Natural killer cell (primary cell): Measurements from ENCODE around the gene MAPKAPK3. TPM values are rescaled to one million over a fixed set of nuclear protein-coding genes. Genes with fewer than 3 reads are reported as not detected.
A peak's percentile ranks its signal among the peaks of the same experiment; 100 is the strongest.

Source experiments
- ATAC-seq, 3 donors: fragments of 150-1000 bp in 2 of 3; fragments of 200-7000 bp in 1 of 3; cut with Tn5 transposase; 1 replicate in 1 of 3; 2 replicates in 2 of 3; pipeline ENCODE4 v1.10.0; 2021; ENCODE audit warnings: mild to moderate bottlenecking in 2 of 3, moderate library complexity in 2 of 3
- DNase-seq, 2 donors: peaks; one replicate each; pipeline versions ENCODE4 v3.0.0 to v3.0.0-alpha.2; 2013 to 2021; ENCODE audit warnings: mixed read lengths in 1 of 2
- H3K27ac ChIP-seq: one replicate; pipeline ENCODE4 v1.5.1; 2013; ENCODE audit warnings: mild to moderate bottlenecking, low read length
- H3K27me3 ChIP-seq: one replicate; pipeline ENCODE4 v1.6.1; 2013; ENCODE audit warnings: low read length; ENCODE audit not compliant: control insufficient read depth, insufficient read depth
- H3K36me3 ChIP-seq: one replicate; pipeline ENCODE4 v1.6.1; 2013; ENCODE audit warnings: low read length; ENCODE audit not compliant: control insufficient read depth, insufficient read depth
- H3K4me1 ChIP-seq: one replicate; pipeline ENCODE4 v1.6.1; 2013; ENCODE audit warnings: low read length; ENCODE audit not compliant: control insufficient read depth, insufficient read depth
- H3K4me3 ChIP-seq: one replicate; pipeline ENCODE4 v1.5.1; 2013; ENCODE audit warnings: low read length
- H3K9me3 ChIP-seq: one replicate; pipeline ENCODE4 v1.6.1; 2013; ENCODE audit warnings: low read length; ENCODE audit not compliant: control insufficient read depth, insufficient read depth
- H3K27ac Mint-ChIP-seq, 2 donors: one replicate each; pipeline ENCODE4 v1.8.0; 2022; ENCODE audit warnings: mild to moderate bottlenecking in 2 of 2, mixed read lengths in 2 of 2, moderate library complexity in 1 of 2
- H3K27me3 Mint-ChIP-seq, 2 donors: one replicate each; pipeline ENCODE4 v1.8.0; 2022; ENCODE audit warnings: low read depth in 2 of 2, mixed read lengths in 2 of 2
- H3K36me3 Mint-ChIP-seq: one replicate; pipeline ENCODE4 v1.8.0; 2022; ENCODE audit warnings: mixed read lengths
- H3K4me1 Mint-ChIP-seq, 2 donors: one replicate each; pipeline ENCODE4 v1.8.0; 2022; ENCODE audit warnings: mixed read lengths in 2 of 2
- H3K4me3 Mint-ChIP-seq: one replicate; pipeline ENCODE4 v1.8.0; 2022; ENCODE audit warnings: mild to moderate bottlenecking, moderate library complexity, mixed read lengths
- H3K9me3 Mint-ChIP-seq, 2 donors: one replicate each; pipeline ENCODE4 v1.8.0; 2022; ENCODE audit warnings: mixed read lengths in 2 of 2
- WGBS: methylation state at CpG from one replicate; pipeline ENCODE4 v1.1.7; 2013; ENCODE audit warnings: missing lambda C conversion rate; ENCODE audit not compliant: insufficient coverage; 5-methylcytosine and 5-hydroxymethylcytosine counted together
- intact Hi-C: fragments of 100-400 bp; cut with micrococcal nuclease; formaldehyde crosslinking; loops from one replicate; pipeline ENCODE4 v1.14.2; 2022
- total RNA-seq, 4 donors: library from RNA; stranded (reverse); fragments of 120-200 nt in 1 of 4; gene quantifications; one replicate each; pipeline versions ENCODE4 v1.2.3 to v1.2.4, GENCODE V29; 2013 to 2022
- TF ChIP-seq, protein P1 (sequence below): fragments of 200-600 bp; IDR thresholded peaks from one replicate; pipeline ENCODE4 v1.8.0; 2022; ENCODE audit warnings: antibody characterized with exemption

Gene MAPKAPK3
- total RNA-seq, 3 donors from 2014 or later (not counting 1 experiment from before 2014, with no cell fraction given): 48.0 to 57.7 (median 49.3) TPM

GRCh38 chr3:50620420-50620819 is 3.5 kb downstream of the MAPKAPK3 start:
- Histone ChIP-seq H3K9me3 (no peaks in the 10 kb centered on the region), H3K27me3 (no peaks in the 10 kb centered on the region), H3K4me1 (peaks cover 91% of the 10 kb centered on the region), H3K27ac (peak overlapping the region; percentile 70), H3K4me3 (no peak overlapping the region), H3K36me3 (peaks cover 6% of the 10 kb centered on the region)
- intact Hi-C loops: no loop called here
- DNase-seq (no peak), ATAC-seq (peak in 1 of 3 donors; percentile 33)
- Mint-ChIP-seq H3K4me3 (peak overlapping the region; percentile 74), H3K27ac (peak overlapping the region; percentile 94 to 95), H3K27me3 (no peaks in the 10 kb centered on the region), H3K36me3 (no peaks in the 10 kb centered on the region), H3K4me1 (peaks cover 68 to 81% of the 10 kb centered on the region in 2 donors), H3K9me3 (no peaks in the 10 kb centered on the region)
- TF ChIP-seq, protein P1, sequence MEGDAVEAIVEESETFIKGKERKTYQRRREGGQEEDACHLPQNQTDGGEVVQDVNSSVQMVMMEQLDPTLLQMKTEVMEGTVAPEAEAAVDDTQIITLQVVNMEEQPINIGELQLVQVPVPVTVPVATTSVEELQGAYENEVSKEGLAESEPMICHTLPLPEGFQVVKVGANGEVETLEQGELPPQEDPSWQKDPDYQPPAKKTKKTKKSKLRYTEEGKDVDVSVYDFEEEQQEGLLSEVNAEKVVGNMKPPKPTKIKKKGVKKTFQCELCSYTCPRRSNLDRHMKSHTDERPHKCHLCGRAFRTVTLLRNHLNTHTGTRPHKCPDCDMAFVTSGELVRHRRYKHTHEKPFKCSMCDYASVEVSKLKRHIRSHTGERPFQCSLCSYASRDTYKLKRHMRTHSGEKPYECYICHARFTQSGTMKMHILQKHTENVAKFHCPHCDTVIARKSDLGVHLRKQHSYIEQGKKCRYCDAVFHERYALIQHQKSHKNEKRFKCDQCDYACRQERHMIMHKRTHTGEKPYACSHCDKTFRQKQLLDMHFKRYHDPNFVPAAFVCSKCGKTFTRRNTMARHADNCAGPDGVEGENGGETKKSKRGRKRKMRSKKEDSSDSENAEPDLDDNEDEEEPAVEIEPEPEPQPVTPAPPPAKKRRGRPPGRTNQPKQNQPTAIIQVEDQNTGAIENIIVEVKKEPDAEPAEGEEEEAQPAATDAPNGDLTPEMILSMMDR: no peak
- 27% methylated on average over 1 of the region's 1 CpG for WGBS

- Mint-ChIP-seq H3K4me3 (peak overlapping the region; percentile 74), H3K36me3 (no peaks in the 10 kb centered on the region), H3K4me1 (peaks cover 67 to 81% of the 10 kb centered on the region in 2 donors), H3K9me3 (no peaks in the 10 kb centered on the region), H3K27ac (peak overlapping the region; percentile 94 to 95), H3K27me3 (no peaks in the 10 kb centered on the region)
- ATAC-seq (no peak), DNase-seq (no peak)
- peaks cover 6% of the 10 kb centered on the region for H3K36me3 ChIP-seq
- 36% methylated on average over 4 of the region's 4 CpGs for WGBS
- intact Hi-C loops: no loop called here
- H3K4me3 ChIP-seq: no peak overlapping the region
- no peaks in the 10 kb centered on the region for H3K9me3 ChIP-seq
- no peaks in the 10 kb centered on the region for H3K27me3 ChIP-seq
- peak overlapping the region; percentile 70 for H3K27ac ChIP-seq
- TF ChIP-seq, protein P1: no peak
- peaks cover 91% of the 10 kb centered on the region for H3K4me1 ChIP-seq
Measured at GRCh38 chr3:50620820-50621219, 3.9 kb downstream of the MAPKAPK3 start.

DNA sequence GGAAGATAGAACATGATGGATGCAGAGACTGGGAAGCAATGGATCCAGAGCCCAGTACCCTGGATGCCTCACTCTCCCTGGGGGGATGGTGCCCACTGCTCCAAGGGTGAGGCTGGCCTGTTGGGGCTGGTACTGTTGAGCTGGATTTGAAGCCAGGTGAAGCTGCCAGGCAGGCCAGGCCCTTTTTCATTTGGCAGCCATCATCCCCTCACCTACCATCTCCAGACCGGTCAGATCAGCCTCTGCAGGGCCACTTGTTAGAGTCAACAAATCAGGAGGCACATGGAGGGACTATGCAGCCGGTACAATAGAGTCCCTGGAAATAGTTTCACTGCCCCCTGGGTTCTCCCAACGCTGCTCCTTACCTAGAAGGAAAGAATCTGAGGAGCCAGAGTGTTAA is 5.9 kb downstream of the MAPKAPK3 start:
- Mint-ChIP-seq H3K27ac (peak overlapping the region; percentile 85 to 94), H3K27me3 (no peaks in the 10 kb centered on the region), H3K9me3 (no peaks in the 10 kb centered on the region), H3K4me1 (peaks cover 74 to 86% of the 10 kb centered on the region in 2 donors), H3K36me3 (no peaks in the 10 kb centered on the region), H3K4me3 (no peak overlapping the region)
- intact Hi-C loops: no loop called here
- ATAC-seq (no peak), DNase-seq (no peak)
- Histone ChIP-seq H3K27me3 (no peaks in the 10 kb centered on the region), H3K27ac (peak overlapping the region; percentile 59), H3K9me3 (no peaks in the 10 kb centered on the region), H3K4me3 (no peak overlapping the region), H3K4me1 (peaks cover 99% of the 10 kb centered on the region), H3K36me3 (peaks cover 6% of the 10 kb centered on the region)
- TF ChIP-seq, protein P1: no peak
- 93% methylated on average over 3 of the region's 3 CpGs for WGBS

- TF ChIP-seq, protein P1: no peak
- H3K4me3 ChIP-seq: no peak overlapping the region
- H3K9me3 Mint-ChIP-seq: no peaks in the 10 kb centered on the region
- intact Hi-C loops: no loop called here
- peaks cover 6% of the 10 kb centered on the region for H3K36me3 ChIP-seq
- peaks cover 99% of the 10 kb centered on the region for H3K4me1 ChIP-seq
- peak; percentile 42 to 60 (median 50) for ATAC-seq
- H3K4me1 Mint-ChIP-seq: peaks cover 74 to 89% of the 10 kb centered on the region in 2 donors
- DNase-seq: peak in 1 of 2 donors; percentile 55
- H3K9me3 ChIP-seq: no peaks in the 10 kb centered on the region
- H3K4me3 Mint-ChIP-seq: peak overlapping the region; percentile 87
- under 1% methylated on average over 6 of the region's 6 CpGs for WGBS
- H3K27me3 Mint-ChIP-seq: no peaks in the 10 kb centered on the region
- H3K27me3 ChIP-seq: no peaks in the 10 kb centered on the region
- H3K27ac Mint-ChIP-seq: peak overlapping the region; percentile 85 to 94
- H3K27ac ChIP-seq: peak overlapping the region; percentile 59
- no peaks in the 10 kb centered on the region for H3K36me3 Mint-ChIP-seq
Measured at GRCh38 chr3:50623840-50624474, 7.0 kb downstream of the MAPKAPK3 start.
